HCT116 (cell line): Measurements from ENCODE around the gene TRNAU1AP. TPM values are rescaled to one million over a fixed set of nuclear protein-coding genes. Genes with fewer than 3 reads are reported as not detected.

ENCODE experiments used
- ATAC-seq: fragments of 200-7000 bp; cut with Tn5 transposase; 2 replicates; pipeline ENCODE4 v1.9.1; 2020; ENCODE audit warnings: mild to moderate bottlenecking, moderate library complexity
- BruUV-seq: library from RNA; stranded (reverse); fragments of 400-500 nt; replicated peaks from 2 replicates; lab custom pipeline; 2021; lab: Mats Ljungman, UMichigan
- CTCF ChIA-PET: fragments of 300-600 bp; sonication (Branson Sonifier 250); formaldehyde crosslinking; loops from one replicate; lab custom pipeline; 2021; ENCODE audit warnings: antibody characterized with exemption; lab: Charles Lee
- POLR2A ChIA-PET: fragments of 300-600, 350-600 bp; sonication (Branson Sonifier 250); formaldehyde crosslinking; loops from one replicate; lab custom pipeline; 2021; ENCODE audit warnings: antibody characterized with exemption; lab: Charles Lee
- RAD21 ChIA-PET, 2 experiments: fragments of 300-600 bp; sonication (Branson Sonifier 250); formaldehyde crosslinking; loops; one replicate each; lab custom pipeline; 2023; ENCODE audit warnings: low total read pairs in 2 of 2; ENCODE audit not compliant: uncharacterized antibody in 2 of 2, unreplicated experiment in 2 of 2, low non-redundant PET in 1 of 2; lab: Charles Lee
- DNase-seq: peaks from one replicate; pipeline ENCODE4 v3.0.0-alpha.2; 2010; ENCODE audit warnings: low read depth, low spot score
- H2AFZ ChIP-seq: fragments of 200-600 bp; shearing (Covaris generic), sonication (generic); 2 replicates; pipeline ENCODE4 v1.6.1; 2017; ENCODE audit warnings: low read depth, mixed run types, mixed read lengths, antibody characterized with exemption, low read length; ENCODE audit not compliant: poor library complexity, severe bottlenecking
- H3K27ac ChIP-seq: 2 replicates; pipeline ENCODE4 v1.5.1; 2012; ENCODE audit warnings: low read depth, low read length
- H3K27me3 ChIP-seq: fragments of 200-600 bp; sonication (generic); 2 replicates; pipeline ENCODE4 v1.6.1; 2016; ENCODE audit warnings: mixed run types, low read length, mixed read lengths; ENCODE audit not compliant: insufficient read depth
- H3K36me3 ChIP-seq, 2 experiments: fragments of 200-500 bp in 1 of 2; fragments of 200-600 bp in 1 of 2; sonication (Bioruptor generic) in 1 of 2; sonication (generic) in 1 of 2; 2 replicates each; pipeline versions ENCODE4 v1.5.1 to v1.6.1; 2014 to 2016; ENCODE audit warnings: low read length in 2 of 2, inconsistent platforms in 1 of 2, mixed read lengths in 1 of 2, mixed run types in 1 of 2; ENCODE audit not compliant: insufficient read depth in 2 of 2, control insufficient read depth in 1 of 2
- H3K4me1 ChIP-seq, 2 experiments: fragments of 200-600 bp in 1 of 2; sonication (generic) in 1 of 2; 2 replicates each; pipeline versions ENCODE4 v1.5.1 to v1.6.1; 2012 to 2017; ENCODE audit warnings: low read length in 2 of 2, inconsistent platforms in 1 of 2, mild to moderate bottlenecking in 1 of 2, mixed read lengths in 1 of 2, mixed run types in 1 of 2, moderate library complexity in 1 of 2; ENCODE audit not compliant: insufficient read depth in 2 of 2, control insufficient read depth in 1 of 2
- H3K4me2 ChIP-seq: fragments of 200-600 bp; sonication (generic); 2 replicates; pipeline ENCODE4 v1.6.1; 2017; ENCODE audit warnings: mixed run types, low read length, mixed read lengths
- H3K4me3 ChIP-seq, 2 experiments: fragments of 200-600 bp in 1 of 2; sonication (generic) in 1 of 2; replicated peaks in 1 of 2; 2 replicates each; pipeline ENCODE4 v1.5.1; 2011 to 2016; ENCODE audit warnings: low read length in 2 of 2, control low read depth in 1 of 2, low read depth in 1 of 2, mild to moderate bottlenecking in 1 of 2, mixed read lengths in 1 of 2, mixed run types in 1 of 2
- H3K79me2 ChIP-seq: fragments of 200-600 bp; sonication (generic); 2 replicates; pipeline ENCODE4 v1.6.1; 2017; ENCODE audit warnings: mild to moderate bottlenecking, mixed run types, low read length, moderate library complexity, mixed read lengths; ENCODE audit not compliant: insufficient read depth
- H3K9ac ChIP-seq: fragments of 200-600 bp; sonication (generic); 2 replicates; pipeline ENCODE4 v1.6.1; 2016; ENCODE audit warnings: low read length, mixed read lengths
- H3K9me2 ChIP-seq: fragments of 200-600 bp; sonication (generic), shearing (Covaris generic); 2 replicates; pipeline ENCODE4 v1.6.1; 2017; ENCODE audit warnings: mixed run types, mild to moderate bottlenecking, moderate library complexity; ENCODE audit not compliant: insufficient read depth
- H3K9me3 ChIP-seq, 2 experiments: fragments of 200-500 bp in 1 of 2; fragments of 200-600 bp in 1 of 2; sonication (Bioruptor generic) in 1 of 2; sonication (generic) in 1 of 2; 2 replicates each; pipeline ENCODE4 v1.6.1; 2014 to 2017; ENCODE audit warnings: low read length in 2 of 2, mixed read lengths in 2 of 2, inconsistent platforms in 1 of 2, low read depth in 1 of 2, mild to moderate bottlenecking in 1 of 2, mixed run types in 1 of 2, moderate library complexity in 1 of 2; ENCODE audit not compliant: control insufficient read depth in 1 of 2, insufficient read depth in 1 of 2
- H4K20me1 ChIP-seq: fragments of 200-600 bp; sonication (generic), shearing (Covaris generic); 2 replicates; pipeline ENCODE4 v1.6.1; 2017; ENCODE audit warnings: mixed run types, mild to moderate bottlenecking, moderate library complexity; ENCODE audit not compliant: insufficient read depth
- EGR1 ChIP-seq: IDR thresholded peaks from 2 replicates; pipeline ENCODE4 v1.6.1; 2012; ENCODE audit warnings: low read depth
- POLR2AphosphoS5 ChIP-seq: IDR thresholded peaks from 2 replicates; pipeline ENCODE4 v1.6.1; 2011; ENCODE audit warnings: mild to moderate bottlenecking, low read depth, low read length, moderate library complexity
- RAD21 ChIP-seq: IDR thresholded peaks from 2 replicates; pipeline ENCODE4 v1.6.1; 2012; ENCODE audit warnings: low read depth, mild to moderate bottlenecking
- SRF ChIP-seq: IDR thresholded peaks from 2 replicates; pipeline ENCODE4 v1.6.1; 2012; ENCODE audit warnings: low read depth
- ZFX ChIP-seq: fragments of 450-650 bp; IDR thresholded peaks from 2 replicates; pipeline ENCODE4 v1.6.1; 2017
- intact Hi-C: fragments of 100-400 bp; cut with micrococcal nuclease; formaldehyde crosslinking; loops from 2 replicates; pipeline ENCODE4 v1.10.0; 2022
- total RNA-seq: library from RNA; stranded (reverse); gene quantifications from one replicate; pipeline ENCODE4 v1.2.1, GENCODE V29; 2021; ENCODE audit not compliant: unreplicated experiment
- TF ChIP-seq, protein P1 (sequence below): IDR thresholded peaks from 2 replicates; pipeline ENCODE4 v1.6.1; 2011; ENCODE audit warnings: mild to moderate bottlenecking, low read length, moderate library complexity; ENCODE audit not compliant: insufficient replicate concordance; ENCODE audit errors: extremely low read depth

Gene TRNAU1AP
- total RNA-seq, 1 experiment from 2014 or later, result 29.7 TPM

DNA sequence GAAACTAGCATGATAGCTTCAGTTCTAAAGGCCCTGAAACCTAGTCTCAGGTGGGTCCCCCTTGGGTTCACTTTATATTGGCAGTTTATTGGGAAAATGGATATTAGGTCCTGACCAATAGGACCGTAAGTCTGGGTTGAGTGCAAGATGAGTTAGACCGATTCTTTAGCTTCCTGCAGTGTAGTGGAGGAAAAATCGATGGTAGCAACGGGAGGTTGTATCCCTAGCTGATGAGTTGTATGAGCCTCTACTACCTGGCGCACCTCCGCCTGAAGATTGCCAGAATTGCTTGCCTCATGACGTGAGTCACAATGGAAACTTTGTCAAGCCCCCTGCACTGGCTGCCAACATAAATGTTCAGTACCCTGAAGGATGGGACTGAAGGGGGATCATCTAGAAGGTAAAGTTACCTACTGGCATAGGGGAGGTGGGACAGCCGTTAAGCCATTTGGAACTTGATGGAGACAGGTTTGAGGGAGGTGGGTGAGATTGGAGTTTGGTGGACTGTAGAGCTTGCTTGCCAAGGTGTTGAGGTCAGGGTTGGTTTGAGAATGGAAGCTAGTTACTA, 43.1 kb upstream of the TRNAU1AP start:
- no peak for DNase-seq

More for the DNA sequence above, 43.1 kb upstream of the TRNAU1AP start:
- BruUV-seq, result no TSS peak
- intact Hi-C loops, result loop anchor here (2.0 to 5.0 kb wide), 3 partner anchors 99 to 262 kb away; partner anchors contain the start of gene YTHDF2
- TF ChIP-seq POLR2AphosphoS5, result peak; percentile 80
- no peak for TF ChIP-seq ZFX
- TF ChIP-seq SRF, result no peak
- TF ChIP-seq, protein P1, sequence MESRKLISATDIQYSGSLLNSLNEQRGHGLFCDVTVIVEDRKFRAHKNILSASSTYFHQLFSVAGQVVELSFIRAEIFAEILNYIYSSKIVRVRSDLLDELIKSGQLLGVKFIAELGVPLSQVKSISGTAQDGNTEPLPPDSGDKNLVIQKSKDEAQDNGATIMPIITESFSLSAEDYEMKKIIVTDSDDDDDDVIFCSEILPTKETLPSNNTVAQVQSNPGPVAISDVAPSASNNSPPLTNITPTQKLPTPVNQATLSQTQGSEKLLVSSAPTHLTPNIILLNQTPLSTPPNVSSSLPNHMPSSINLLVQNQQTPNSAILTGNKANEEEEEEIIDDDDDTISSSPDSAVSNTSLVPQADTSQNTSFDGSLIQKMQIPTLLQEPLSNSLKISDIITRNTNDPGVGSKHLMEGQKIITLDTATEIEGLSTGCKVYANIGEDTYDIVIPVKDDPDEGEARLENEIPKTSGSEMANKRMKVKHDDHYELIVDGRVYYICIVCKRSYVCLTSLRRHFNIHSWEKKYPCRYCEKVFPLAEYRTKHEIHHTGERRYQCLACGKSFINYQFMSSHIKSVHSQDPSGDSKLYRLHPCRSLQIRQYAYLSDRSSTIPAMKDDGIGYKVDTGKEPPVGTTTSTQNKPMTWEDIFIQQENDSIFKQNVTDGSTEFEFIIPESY, result peak; percentile 41
- TF ChIP-seq EGR1, result no peak
- TF ChIP-seq RAD21, result no peak
- TF ChIP-seq, all 23 proteins: peak for 2
- Histone ChIP-seq H3K4me1 (peaks cover 19 to 65% of the 10 kb centered on the region in 2 experiments), H2AFZ (no peak overlapping the region), H3K4me3 (peak overlapping the region in 1 of 2 experiments; percentile 94; a peak in 2 of 4 replicates), H3K4me2 (peak overlapping the region; percentile 78), H3K79me2 (peaks cover 35% of the 10 kb centered on the region), H3K9ac (peak overlapping the region; percentile 87), H4K20me1 (peaks cover 17% of the 10 kb centered on the region; the same call in 1 of the 2 replicates), H3K9me2 (no peaks in the 10 kb centered on the region), H3K27me3 (no peaks in the 10 kb centered on the region), H3K9me3 (no peaks in the 10 kb centered on the region), H3K36me3 (peaks cover 26 to 36% of the 10 kb centered on the region in 2 experiments), H3K27ac (peak overlapping the region; percentile 97)
- ChIA-PET RAD21 (no interaction called here), POLR2A (interaction anchor here (0.9 to 5.8 kb wide), 17 partner anchors 11 to 367 kb away, joined by 3 to 48 read pairs (median 5); partner anchors contain the start of genes ATP5IF1 and RNU11), CTCF (interaction anchor here (1.7 kb wide), 1 partner anchor 261 kb away, joined by 7 read pairs; no protein-coding TSS in a partner anchor)
- peak; percentile 16 for ATAC-seq
